HK-2 (cell line): ENCODE results near the gene IGIP.
A peak's percentile ranks its signal among the peaks of the same experiment; 100 is the strongest.

ENCODE experiments used
- DNase-seq: peaks from one replicate; pipeline ENCODE4 v3.0.0-alpha.2; 2018; ENCODE audit not compliant: unreplicated experiment

The IGIP gene

DNA sequence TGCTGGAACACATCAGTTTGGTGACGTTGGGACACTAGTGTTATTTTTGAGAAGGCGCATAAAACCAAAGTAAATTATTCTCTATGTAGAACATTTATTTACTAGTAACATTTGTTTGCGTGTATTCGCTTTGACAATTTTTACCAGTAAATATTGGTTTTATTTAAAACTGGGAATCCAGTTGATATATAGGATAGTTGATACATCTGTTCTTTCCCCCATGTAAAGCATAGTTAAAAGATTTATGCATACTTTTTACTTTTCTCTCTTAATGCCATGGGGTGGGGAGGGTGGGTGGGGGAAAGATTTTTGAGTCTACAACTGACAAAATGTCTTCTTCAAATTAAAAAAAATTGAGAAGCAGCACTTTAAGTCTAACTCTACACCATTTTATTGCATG is at the start of gene IGIP:
Gene IGIP (plus strand): TSS at position 301 of the 400 bp plus-strand sequence. CDS start 2,540 bp downstream, outside the sequence.
- no peak for DNase-seq

GRCh38 chr5:140076142-140076541 is 49.6 kb upstream of the IGIP start:
- no peak for DNase-seq

DNA sequence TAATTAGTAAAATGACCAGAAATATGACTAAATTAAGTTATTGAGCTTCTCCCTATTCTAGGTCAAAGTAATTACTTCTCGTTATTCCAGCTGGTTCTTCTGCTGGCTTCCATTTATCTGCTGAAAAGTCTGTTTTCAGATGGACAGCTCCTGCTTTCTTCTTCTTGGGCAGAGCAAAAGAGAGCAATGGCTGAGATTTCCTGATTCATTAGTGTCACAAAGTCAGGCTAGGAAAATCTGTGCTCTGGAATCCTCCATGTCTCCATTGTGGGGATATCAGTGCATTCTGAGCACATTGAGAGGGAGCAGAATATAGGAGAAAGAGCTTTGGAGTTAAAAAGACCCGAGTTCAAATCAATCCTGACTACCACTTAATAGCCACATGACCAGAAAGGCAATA is 48.9 kb upstream of the IGIP start:
- DNase-seq: no peak

- DNase-seq: no peak
These were observed 42.6 kb upstream of the IGIP start for GRCh38 chr5:140083120-140083519.

DNA sequence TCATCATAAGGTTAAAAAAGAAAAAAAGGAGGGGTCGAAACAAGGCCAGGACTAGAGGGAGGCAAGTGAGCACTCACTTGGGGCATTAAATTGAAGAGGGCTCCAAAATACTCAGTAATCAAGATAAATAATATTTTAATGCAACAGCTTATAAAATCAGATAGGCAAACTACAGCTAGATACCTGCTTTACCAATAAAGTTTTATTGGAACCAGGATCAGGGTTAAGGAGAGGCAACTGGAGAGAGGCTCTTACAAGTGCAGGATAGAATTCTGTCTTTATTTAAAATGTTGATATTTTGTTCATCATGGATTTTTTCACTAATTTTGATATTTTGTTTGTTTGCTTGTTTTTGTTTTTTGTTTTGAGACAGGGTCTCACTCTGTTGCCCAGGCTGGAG is 42.1 kb upstream of the IGIP start:
- no peak for DNase-seq

DNA sequence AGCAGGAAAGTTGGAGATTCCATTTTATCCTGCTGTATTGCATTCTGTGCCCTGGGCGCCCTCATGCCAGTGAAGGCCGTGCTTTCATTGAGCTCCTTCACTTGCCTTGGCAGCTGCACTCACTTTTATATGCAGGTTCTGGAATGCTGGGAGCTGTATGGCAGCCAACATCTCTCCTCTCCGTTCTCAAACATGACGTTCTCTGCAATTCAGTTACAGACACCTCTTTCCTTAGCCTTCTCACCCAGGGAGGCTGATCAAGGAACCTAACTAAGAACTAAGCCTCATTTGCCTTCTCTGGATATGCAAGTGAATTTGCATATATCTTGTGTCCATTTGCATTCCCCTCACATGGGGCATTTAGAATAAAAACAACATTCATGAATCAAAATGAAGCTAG is 41.2 kb upstream of the IGIP start:
- DNase-seq: no peak

GRCh38 chr5:140090251-140090650 is 35.5 kb upstream of the IGIP start:
- no peak for DNase-seq

DNA sequence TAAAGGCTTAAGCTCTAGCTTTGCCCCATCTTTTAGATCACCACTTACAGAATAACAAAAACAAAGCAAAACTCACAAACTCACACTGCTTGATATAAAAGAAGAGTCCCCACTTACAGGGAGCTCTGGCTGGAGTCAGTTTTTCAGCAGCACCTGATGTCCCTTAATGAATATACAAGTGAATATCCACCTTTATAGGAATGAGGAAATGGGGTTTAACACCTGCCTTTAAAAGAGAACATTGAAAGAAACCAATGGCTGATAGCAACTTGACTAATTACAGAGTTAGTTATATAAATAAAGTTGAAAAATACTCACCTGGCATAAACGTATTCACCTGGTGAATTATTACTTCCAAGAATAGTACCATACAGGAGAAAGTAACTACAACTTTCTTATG is 32.6 kb upstream of the IGIP start:
- no peak for DNase-seq

GRCh38 chr5:140093866-140094265 is 31.9 kb upstream of the IGIP start:
- no peak for DNase-seq

DNA sequence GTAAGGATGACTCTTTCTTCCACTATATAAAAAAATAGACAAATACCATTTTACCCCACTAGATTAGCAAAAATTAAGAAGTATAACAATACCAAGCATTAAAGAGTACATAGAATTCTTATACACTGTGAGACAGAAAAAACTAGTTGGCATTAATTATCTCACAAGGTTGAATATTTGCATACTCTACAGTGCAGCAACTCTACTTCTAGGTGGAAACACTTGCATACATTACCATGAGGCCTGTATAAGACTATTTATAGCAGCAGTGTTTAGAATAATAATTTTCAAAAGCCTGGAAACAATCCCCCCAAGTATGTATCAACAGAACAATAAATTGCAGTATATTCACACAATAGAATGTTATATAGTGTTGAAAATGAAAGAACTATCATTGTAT is 30.8 kb upstream of the IGIP start:
- DNase-seq: no peak

- DNase-seq: no peak
These were observed 24.6 kb upstream of the IGIP start for GRCh38 chr5:140101179-140101578.

- no peak for DNase-seq
These were observed 22.6 kb upstream of the IGIP start for GRCh38 chr5:140103154-140103553.

DNA sequence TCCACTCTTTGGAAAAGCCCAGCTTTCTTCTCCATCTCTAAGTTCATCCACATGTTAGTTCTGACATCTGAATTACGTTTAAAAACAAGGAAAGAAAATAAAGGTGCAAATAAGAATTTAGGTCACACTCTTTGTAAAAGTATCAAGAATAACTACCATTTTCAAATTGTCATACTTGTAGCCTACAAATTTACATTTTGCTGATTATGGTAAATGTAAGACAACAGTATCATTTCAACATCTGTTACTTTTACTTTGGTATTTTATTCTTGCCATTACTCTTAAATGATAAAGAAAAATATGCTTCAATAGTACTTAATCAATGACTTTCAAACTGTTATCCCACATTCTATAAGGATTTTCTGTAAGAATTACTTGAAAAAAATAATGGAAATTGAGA is 21.6 kb upstream of the IGIP start:
- no peak for DNase-seq

- DNase-seq: no peak
These were observed 19.6 kb upstream of the IGIP start for GRCh38 chr5:140106101-140106500.

DNA sequence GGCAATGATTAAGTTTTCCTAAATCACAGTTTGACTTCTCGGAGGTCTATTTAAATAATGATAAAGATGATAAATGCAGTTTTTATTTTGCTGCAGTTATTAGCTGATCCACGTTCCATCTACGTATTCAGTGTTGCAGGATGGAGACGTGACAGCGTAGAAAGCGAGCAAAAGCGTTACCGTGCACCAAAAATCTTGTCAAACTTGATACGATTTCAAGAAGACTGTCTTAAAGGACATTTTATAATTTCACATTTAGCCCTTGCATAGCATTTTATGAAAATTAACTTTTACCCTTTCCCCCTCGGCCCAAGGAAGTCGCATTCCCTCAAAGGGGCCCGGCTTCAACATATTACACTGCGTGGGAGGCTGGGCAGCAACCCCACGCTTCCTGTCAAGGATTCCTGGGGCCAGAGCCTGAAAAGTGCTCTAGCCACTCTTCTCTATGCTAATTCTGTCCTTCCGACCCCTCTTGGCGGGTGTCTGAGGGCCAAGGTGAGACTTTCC is 18.9 kb upstream of the IGIP start:
- DNase-seq: no peak

GRCh38 chr5:140107312-140108092 is 18.2 kb upstream of the IGIP start:
- peak; percentile 85 for DNase-seq

GRCh38 chr5:140108093-140109017 is 17.4 kb upstream of the IGIP start:
- peak; percentile 24 for DNase-seq

DNA sequence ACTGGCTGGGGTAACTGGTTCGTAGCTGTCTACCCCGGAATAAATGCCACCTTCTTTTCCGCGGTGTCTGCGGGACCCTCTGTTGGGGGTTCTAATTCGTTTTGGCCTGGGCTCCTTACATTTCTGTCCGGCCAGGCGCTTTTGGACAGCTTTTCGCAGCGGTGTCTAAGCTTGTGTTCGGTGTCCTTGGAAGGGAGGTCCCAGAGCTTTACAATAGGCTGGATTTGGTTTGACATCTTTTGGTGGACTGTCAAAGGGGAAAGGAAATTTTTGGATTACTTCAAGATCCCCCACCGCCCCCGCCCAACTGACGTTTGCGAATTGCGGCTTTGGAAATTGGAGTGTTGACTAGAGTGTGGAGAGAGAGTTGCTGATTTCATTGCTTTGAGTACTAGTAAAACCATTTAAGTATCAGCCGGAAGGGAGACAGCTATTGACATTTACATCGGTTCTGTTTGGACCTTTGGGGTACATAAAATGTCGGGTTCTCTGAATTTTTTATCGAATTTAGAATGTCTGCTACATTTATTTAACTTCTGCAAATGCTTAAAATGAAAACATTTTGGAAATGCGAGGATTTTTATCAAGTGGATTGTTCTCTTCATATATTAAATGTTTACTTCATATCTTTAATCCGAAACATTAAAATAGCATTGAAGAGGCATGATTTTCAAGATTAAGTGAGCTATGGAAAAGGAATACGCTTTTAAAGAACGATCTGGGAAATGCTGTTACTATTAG is 16.5 kb upstream of the IGIP start:
- peak; percentile 10 for DNase-seq

GRCh38 chr5:140109759-140110645 is 15.7 kb upstream of the IGIP start:
- DNase-seq: no peak

- no peak for DNase-seq
These were observed 15.1 kb upstream of the IGIP start for GRCh38 chr5:140110646-140110957.
